ENCODE measurements around the gene SPG21. TPM values are rescaled to one million over a fixed set of nuclear protein-coding genes. Genes with fewer than 3 reads are reported as not detected.
"Not testable (repeated sequence)": the region's sequence is repeated elsewhere in the genome, so short reads cannot be mapped to it uniquely, and the experiment has no call there.

SPG21 gene
- total RNA-seq, 1 donor, result 130 TPM

DNA sequence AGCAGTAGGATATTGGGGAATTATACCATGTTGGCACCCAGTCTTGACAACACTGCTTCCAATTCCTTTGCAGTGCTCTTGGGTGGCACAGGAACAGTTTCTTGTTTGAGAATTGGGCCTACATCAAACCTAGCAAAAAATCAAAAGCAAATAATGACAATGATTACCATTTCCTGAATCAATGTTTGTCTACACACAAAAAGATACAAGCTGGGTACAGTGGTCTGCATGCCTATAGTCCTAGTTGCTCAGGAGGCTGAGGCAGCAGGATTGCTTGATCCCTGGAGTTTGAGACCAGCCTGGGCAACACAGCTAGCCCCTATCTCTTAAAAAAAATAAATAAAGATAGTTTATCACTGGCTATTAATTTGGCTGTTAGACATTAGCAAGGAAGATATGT lies 31.8 kb upstream of the SPG21 start:
- DNase-seq (ENCODE audit: low read depth), result no peak
- TF ChIP-seq, protein P1, sequence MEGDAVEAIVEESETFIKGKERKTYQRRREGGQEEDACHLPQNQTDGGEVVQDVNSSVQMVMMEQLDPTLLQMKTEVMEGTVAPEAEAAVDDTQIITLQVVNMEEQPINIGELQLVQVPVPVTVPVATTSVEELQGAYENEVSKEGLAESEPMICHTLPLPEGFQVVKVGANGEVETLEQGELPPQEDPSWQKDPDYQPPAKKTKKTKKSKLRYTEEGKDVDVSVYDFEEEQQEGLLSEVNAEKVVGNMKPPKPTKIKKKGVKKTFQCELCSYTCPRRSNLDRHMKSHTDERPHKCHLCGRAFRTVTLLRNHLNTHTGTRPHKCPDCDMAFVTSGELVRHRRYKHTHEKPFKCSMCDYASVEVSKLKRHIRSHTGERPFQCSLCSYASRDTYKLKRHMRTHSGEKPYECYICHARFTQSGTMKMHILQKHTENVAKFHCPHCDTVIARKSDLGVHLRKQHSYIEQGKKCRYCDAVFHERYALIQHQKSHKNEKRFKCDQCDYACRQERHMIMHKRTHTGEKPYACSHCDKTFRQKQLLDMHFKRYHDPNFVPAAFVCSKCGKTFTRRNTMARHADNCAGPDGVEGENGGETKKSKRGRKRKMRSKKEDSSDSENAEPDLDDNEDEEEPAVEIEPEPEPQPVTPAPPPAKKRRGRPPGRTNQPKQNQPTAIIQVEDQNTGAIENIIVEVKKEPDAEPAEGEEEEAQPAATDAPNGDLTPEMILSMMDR (IDR thresholded peaks at IDR 0.05; ENCODE audit: insufficient read depth, low read depth, low read length), result no peak
- H3K4me3 ChIP-seq (ENCODE audit: low read depth, low read length), result no peak overlapping the region

DNA sequence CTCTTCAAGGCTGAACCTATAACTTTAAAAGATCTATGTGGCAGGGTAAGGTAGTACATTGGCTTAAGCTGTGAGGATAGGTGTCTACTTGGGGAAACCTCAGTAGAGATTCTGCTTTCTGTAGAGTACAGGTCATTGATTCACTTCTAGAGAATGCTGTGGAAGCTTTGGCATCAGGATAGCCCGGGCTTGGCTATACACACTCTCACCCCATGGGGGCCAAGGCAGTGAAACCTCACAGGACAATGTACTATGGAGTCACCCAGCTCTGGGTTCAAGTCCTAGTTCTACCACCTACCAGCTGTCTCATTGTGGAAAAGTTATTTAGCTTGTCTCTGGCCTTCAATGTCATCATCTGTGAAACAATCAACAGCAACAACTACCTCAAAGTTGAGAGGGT lies 30.7 kb upstream of the SPG21 start:
- TF ChIP-seq, protein P1 (IDR thresholded peaks at IDR 0.05; ENCODE audit: insufficient read depth, low read depth, low read length), result no peak

DNA sequence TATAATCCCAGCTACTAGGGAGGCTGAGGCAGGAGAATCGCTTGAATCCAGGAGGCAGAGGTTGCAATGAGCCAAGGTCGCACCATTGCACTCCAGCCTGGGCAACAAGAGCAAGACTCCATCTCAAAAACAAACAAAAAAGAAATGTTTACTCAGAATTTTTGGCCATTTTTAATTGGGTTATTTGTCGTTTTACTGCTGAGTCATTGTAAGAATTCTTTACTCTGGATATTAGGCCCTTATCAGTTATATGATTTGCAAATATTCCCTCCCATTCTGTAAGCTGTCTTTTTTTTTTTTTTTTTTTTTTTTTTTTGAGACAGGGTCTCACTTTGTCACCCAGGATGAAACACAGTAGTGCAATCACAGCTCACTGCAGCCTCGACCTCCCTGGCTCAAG lies 21.5 kb upstream of the SPG21 start:
- not testable (repeated sequence) for DNase-seq (ENCODE audit: low read depth); H3K4me3 ChIP-seq (ENCODE audit: low read depth, low read length)

More for the DNA sequence above, 30.7 kb upstream of the SPG21 start:
- no peak overlapping the region for H3K4me3 ChIP-seq (ENCODE audit: low read depth, low read length)
- DNase-seq (ENCODE audit: low read depth), result no peak

DNA sequence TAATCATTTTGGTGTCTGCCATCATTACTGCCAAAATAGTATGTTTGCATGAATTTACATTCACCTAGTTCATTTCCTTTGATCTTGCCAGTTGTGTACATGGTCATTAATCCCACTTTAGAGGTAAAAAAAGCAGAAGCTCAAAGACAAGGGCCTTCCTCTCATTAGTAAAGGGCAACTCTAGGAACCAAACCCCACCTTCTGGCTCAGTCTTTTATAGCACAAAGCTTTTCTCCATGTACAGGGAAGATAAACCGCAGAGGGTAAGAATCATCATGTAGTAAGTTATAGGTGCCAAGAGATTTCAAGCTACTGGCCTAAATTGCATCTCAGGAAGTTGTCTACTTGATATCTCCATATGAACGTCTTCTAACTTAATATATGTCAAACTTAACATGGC lies 19.3 kb upstream of the SPG21 start:
- peak; percentile 24 for DNase-seq (ENCODE audit: low read depth)
- TF ChIP-seq, protein P1 (IDR thresholded peaks at IDR 0.05; ENCODE audit: insufficient read depth, low read depth, low read length), result peak; percentile 39
- no peak overlapping the region for H3K4me3 ChIP-seq (ENCODE audit: low read depth, low read length)

DNA sequence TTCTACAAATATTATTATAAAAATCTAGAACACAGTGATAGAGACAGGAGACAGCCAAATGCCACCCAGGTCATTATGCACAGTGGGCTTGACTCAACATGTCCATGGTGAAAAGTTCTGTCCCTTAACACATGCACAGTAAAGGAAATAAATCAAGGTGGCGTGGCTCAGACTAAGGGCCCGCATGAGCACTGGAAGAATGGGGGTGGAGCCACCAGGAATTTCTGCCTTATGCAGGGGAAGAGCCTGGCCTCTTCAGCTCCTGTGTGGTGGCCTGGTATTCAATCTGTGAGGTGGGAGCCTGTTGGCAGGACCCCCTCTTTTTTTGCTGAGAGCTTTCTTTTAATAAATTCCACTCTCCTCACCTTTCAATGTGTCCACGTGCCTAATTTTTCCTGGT lies 17.2 kb upstream of the SPG21 start:
- TF ChIP-seq, protein P1 (IDR thresholded peaks at IDR 0.05; ENCODE audit: insufficient read depth, low read depth, low read length), result no peak
- no peak overlapping the region for H3K4me3 ChIP-seq (ENCODE audit: low read depth, low read length)
- DNase-seq (ENCODE audit: low read depth), result no peak

DNA sequence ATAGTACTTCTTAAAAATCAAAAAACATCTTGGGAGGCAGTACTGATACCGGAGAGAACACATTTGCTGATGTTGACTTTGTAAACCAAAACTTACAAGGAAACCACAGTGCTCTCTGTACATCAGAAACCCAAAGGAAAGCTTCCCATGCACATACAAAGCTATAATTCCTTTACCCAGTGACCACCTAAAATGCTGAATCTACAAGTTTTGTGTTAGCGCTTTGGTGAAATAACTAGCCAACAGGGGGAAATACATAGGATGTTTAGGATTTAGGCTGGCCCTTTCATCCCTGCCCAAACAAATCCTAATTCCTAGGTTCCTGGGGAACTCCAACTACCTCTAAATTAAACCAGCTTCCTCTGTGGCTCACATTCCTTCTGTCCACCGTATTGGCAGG lies 15.3 kb upstream of the SPG21 start:
- TF ChIP-seq, protein P1 (IDR thresholded peaks at IDR 0.05; ENCODE audit: insufficient read depth, low read depth, low read length), result no peak
- H3K4me3 ChIP-seq (ENCODE audit: low read depth, low read length), result no peak overlapping the region
- DNase-seq (ENCODE audit: low read depth), result no peak

GRCh38 chr15:64997745-64998375 lies 8.1 kb upstream of the SPG21 start:
- H3K4me3 ChIP-seq (ENCODE audit: low read depth, low read length), result no peak overlapping the region
- no peak for DNase-seq (ENCODE audit: low read depth)
- TF ChIP-seq, protein P1 (IDR thresholded peaks at IDR 0.05; ENCODE audit: insufficient read depth, low read depth, low read length), result no peak

All from fibroblast of villous mesenchyme (primary cell).